IPS-15b (cell line): ENCODE data around the gene EME1.
"Not testable (repeated sequence)": the region's sequence is repeated elsewhere in the genome, so short reads cannot be mapped to it uniquely, and the experiment has no call there.

Source experiments
- H3K27me3 ChIP-seq: one replicate; pipeline ENCODE4 v1.6.1; 2013; ENCODE audit warnings: low read length; ENCODE audit not compliant: control insufficient read depth, insufficient read depth
- H3K36me3 ChIP-seq: one replicate; pipeline ENCODE4 v1.6.1; 2013; ENCODE audit warnings: low read length; ENCODE audit not compliant: control insufficient read depth, insufficient read depth
- H3K4me1 ChIP-seq: one replicate; pipeline ENCODE4 v1.6.1; 2013; ENCODE audit warnings: mild to moderate bottlenecking, low read length; ENCODE audit not compliant: control insufficient read depth, insufficient read depth
- H3K4me3 ChIP-seq: one replicate; pipeline ENCODE4 v1.5.1; 2013; ENCODE audit warnings: low read depth, low read length
- H3K9ac ChIP-seq: one replicate; pipeline ENCODE4 v1.6.1; 2013; ENCODE audit warnings: low read depth, mild to moderate bottlenecking, low read length
- H3K9me3 ChIP-seq: one replicate; pipeline ENCODE4 v1.6.1; 2013; ENCODE audit warnings: mild to moderate bottlenecking, low read length; ENCODE audit not compliant: control insufficient read depth, insufficient read depth

Gene EME1

DNA sequence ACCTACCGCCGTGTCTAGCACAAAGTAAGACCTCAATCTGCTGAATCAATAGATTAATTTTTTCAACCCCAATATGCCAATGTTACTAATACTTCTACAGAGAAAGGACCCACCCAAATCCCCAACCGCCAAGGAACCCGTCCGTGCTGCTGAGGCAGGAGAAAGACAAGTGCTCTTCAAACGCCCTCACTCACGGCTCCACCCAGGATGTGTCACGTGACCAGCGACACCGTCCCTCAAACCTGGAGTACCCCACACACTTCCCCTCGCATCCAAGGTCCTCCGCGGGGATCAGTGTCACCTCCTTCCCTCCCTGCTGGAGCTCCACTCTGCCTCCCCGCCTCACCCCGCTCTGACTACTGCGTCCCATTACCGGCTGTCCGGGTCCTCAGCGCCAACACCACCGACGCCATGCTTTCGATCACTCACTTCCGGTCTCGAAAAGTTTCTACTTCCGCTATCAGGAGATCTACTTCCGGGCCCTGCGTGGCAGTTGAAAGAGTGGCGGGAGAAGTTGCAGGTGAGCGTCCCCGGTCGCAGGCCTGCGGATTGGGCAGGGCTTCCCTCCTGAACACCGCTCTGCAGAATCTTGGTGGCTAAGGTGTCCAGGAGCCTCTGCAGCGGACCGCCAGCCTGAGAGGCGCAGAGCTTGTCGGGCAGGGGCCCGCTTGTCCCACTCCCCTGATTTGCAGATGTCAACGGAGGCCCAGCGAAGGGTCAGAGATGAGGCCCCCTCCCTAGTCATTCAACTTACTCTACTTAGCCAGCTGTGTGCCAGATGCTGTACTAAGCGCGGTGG, at the start of gene EME1, which contains the start of gene MRPL27:
EME1 (plus strand) TSS at position 472 of the 799 bp plus-strand sequence. CDS start 1,980 bp downstream, outside the sequence.
MRPL27 (minus strand) TSS at position 427 of the 799 bp plus-strand sequence; CDS start at position 413, 14 bp downstream.
- H3K4me1 ChIP-seq, result no peaks in the 10 kb centered on the region
- no peaks in the 10 kb centered on the region for H3K9me3 ChIP-seq
- peaks cover 25% of the 10 kb centered on the region for H3K36me3 ChIP-seq
- H3K4me3 ChIP-seq, result peak within 1 kb of the TSS; percentile 98
- no peaks in the 10 kb centered on the region for H3K27me3 ChIP-seq
- peak within 1 kb of the TSS; percentile 97 for H3K9ac ChIP-seq

- Histone ChIP-seq H3K36me3 (no peaks in the 10 kb centered on the region), H3K4me1 (no peaks in the 10 kb centered on the region), H3K9ac (no peak overlapping the region), H3K4me3 (no peak overlapping the region), H3K9me3 (no peaks in the 10 kb centered on the region), H3K27me3 (no peaks in the 10 kb centered on the region)
Measured at GRCh38 chr17:50325906-50326305, 47.1 kb upstream of the EME1 start.

- Histone ChIP-seq H3K9ac (no peak overlapping the region), H3K9me3 (no peaks in the 10 kb centered on the region)
Measured at GRCh38 chr17:50326831-50327364, 46.1 kb upstream of the EME1 start.

DNA sequence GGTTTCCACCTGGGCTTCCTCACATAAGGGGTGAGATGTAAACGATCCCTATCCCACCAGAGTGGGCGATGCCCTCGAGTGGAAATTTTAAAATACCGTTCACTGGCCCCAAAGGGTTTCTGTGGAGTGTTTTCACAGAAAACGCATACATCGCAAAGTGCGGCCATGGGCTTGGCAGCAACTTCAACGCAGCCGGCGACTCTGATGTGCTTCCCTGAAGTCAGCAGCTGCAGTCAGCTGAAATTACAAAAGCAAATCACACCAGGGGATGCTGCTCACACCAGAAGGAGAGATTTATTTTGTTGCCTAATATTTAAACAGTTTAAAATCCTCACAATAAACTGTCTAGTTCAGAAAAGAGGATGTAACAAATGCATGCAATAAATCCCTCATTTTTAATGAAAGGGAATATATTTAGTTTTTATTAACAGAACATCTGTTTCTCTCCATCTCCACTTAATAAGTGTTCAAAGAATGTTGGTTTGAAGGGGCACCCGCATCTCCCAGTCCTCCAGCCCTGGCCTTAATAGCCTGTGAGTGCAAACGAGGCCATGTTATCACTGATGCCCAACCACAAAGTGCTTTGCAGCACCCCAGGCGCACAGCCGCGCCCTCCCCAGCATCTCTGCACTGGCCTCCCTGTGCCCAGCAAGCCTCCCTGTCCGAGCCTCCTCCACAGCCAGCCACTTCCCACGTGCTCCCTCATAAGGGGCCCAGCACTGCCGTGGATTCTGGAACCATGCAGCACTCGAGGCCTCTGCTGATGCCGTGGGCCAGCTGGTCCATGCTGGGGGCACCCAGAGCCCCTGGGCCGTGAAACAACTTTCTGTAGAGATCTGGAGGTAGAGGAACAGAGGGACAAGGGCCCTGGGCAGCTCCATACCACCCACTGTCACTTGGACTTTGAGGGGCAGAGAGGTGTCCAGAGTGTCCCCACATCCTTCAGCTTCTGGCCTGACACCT, 44.4 kb upstream of the EME1 start:
- no peak overlapping the region for H3K9ac ChIP-seq
- H3K9me3 ChIP-seq, result no peaks in the 10 kb centered on the region
- H3K4me3 ChIP-seq, result no peak overlapping the region
- no peaks in the 10 kb centered on the region for H3K36me3 ChIP-seq
- peaks cover 3% of the 10 kb centered on the region for H3K4me1 ChIP-seq
- H3K27me3 ChIP-seq, result no peaks in the 10 kb centered on the region

More at GRCh38 chr17:50326831-50327364, 46.1 kb upstream of the EME1 start:
- Histone ChIP-seq H3K27me3 (no peaks in the 10 kb centered on the region), H3K36me3 (no peaks in the 10 kb centered on the region), H3K4me3 (no peak overlapping the region), H3K4me1 (no peaks in the 10 kb centered on the region)

- no peaks in the 10 kb centered on the region for H3K27me3 ChIP-seq
- H3K36me3 ChIP-seq, result no peaks in the 10 kb centered on the region
- H3K9ac ChIP-seq, result no peak overlapping the region
- no peak overlapping the region for H3K4me3 ChIP-seq
- peaks cover 3% of the 10 kb centered on the region for H3K4me1 ChIP-seq
- no peaks in the 10 kb centered on the region for H3K9me3 ChIP-seq
Measured at GRCh38 chr17:50329716-50330115, 43.3 kb upstream of the EME1 start.

DNA sequence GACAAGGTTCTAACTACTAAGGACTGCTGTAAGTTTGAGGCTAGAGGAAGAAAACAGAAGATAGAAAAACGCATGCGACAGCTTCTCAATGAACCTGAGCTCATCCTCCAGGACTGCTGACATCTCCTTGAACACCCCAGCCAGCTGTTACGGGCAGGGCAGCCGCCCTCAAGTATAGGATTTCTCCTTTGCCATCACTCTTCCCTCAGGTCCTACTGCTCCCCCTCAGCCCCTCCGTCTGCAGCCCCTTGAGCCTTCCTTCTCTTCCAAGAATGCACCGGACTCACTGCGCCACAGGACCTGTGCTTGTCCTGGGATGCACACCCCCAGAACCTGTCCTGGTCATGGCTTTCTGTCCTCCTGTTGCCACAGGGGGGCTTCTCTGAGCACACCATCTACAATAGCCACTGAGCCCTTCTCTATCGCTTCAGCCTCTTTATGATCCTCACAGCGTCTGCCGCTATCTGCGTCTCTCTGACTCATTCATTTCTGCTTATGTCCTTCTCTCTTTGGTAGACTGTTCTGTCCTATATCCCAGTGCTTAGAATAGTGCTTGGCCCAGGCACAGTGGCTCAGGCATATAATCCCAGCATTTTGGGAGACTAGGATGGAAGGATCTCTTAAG, 42.8 kb upstream of the EME1 start:
- Histone ChIP-seq H3K36me3 (no peaks in the 10 kb centered on the region), H3K27me3 (no peaks in the 10 kb centered on the region), H3K4me3 (no peak overlapping the region), H3K9me3 (no peaks in the 10 kb centered on the region), H3K9ac (no peak overlapping the region), H3K4me1 (peaks cover 3% of the 10 kb centered on the region)

- H3K36me3 ChIP-seq, result no peaks in the 10 kb centered on the region
- no peaks in the 10 kb centered on the region for H3K27me3 ChIP-seq
- H3K4me1 ChIP-seq, result peaks cover 3% of the 10 kb centered on the region
- H3K9me3 ChIP-seq, result no peaks in the 10 kb centered on the region
- H3K9ac ChIP-seq, result no peak overlapping the region
- H3K4me3 ChIP-seq, result no peak overlapping the region
Measured at GRCh38 chr17:50331085-50331791, 41.8 kb upstream of the EME1 start.

DNA sequence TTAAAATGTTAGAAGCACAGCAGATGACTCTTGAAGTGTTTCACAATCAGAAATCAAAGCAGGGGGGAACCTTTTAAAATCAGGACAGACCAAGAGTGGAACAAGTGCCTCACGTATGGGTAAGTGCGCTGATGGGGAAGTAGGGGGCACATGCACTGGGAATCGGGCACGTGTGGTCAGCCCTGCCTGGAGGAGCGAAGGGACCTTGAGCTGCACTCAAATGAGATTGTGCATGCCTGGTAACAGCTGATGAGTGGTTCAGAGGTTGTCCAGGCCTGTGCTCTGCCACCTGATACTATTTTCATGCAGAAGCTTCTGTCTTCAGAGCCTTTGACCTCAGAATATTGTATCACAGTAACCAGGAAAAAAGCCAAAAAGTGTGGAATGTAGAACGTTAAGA, 40.8 kb upstream of the EME1 start:
- H3K27me3 ChIP-seq, result no peaks in the 10 kb centered on the region
- no peak overlapping the region for H3K9ac ChIP-seq
- H3K4me1 ChIP-seq, result peaks cover 3% of the 10 kb centered on the region
- no peaks in the 10 kb centered on the region for H3K36me3 ChIP-seq
- H3K9me3 ChIP-seq, result no peaks in the 10 kb centered on the region
- no peak overlapping the region for H3K4me3 ChIP-seq

DNA sequence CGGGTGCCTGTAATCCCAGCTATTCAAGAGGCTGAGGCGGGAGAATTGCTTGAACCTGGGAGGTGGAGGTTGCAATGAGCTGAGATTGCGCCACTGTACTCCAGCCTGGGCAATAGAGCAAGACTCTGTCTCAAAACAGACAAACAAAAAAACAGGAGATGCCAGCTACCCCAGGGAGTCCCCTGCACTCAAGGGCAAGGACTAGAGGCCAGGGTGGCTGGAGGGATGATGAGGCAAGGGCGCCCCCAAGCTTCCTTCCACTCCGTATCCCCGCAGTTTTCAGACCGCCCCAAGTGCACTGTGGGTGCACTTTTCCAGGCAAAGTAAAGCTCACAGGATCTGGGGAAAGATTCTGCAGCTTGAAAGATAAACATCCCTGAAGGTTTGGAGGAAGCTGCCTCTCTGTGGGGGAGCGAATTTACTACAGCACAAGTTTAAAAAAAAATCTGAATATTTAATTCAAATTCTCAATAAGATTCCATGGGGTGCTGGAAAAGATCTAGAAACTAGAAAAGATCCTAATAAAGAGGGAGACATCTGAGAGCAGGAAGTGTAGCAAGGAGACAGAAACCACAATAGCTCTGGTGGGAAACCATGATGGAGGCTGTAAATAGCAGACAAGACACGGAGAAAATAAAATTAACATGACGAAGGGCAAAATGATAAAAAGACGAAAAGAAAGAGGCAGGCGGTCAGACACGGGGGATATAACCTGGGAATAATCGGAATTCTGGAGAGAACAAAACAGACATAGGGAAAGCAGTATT, 39.6 kb upstream of the EME1 start:
- not testable (repeated sequence) for H3K9ac ChIP-seq, H3K36me3 ChIP-seq, H3K27me3 ChIP-seq, H3K4me1 ChIP-seq, H3K9me3 ChIP-seq, H3K4me3 ChIP-seq

DNA sequence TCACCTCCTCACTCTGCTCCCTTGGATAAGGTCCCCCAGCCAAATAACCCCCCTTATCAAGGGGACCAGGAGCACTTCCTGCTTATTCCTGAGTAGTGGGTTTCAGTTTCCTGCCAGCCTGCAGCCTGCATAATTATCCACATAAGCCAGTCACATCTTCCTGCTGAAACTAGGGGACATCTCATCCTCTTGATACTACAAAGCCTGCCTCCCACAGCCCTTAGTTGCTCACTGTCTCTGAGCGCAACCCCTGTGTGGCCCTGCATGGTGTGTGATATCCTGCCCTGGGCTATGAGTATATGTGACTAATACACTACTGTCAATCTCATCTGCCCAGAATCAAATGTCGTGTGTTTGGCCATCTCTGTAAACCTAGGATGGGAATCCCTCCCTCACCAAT, 35.1 kb upstream of the EME1 start:
- no peak overlapping the region for H3K4me3 ChIP-seq
- H3K9me3 ChIP-seq, result no peaks in the 10 kb centered on the region
- H3K36me3 ChIP-seq, result no peaks in the 10 kb centered on the region
- H3K4me1 ChIP-seq, result peaks cover 3% of the 10 kb centered on the region
- no peak overlapping the region for H3K9ac ChIP-seq
- no peaks in the 10 kb centered on the region for H3K27me3 ChIP-seq
